Measurements from ENCODE around the gene RTP2. TPM values are rescaled to one million over a fixed set of nuclear protein-coding genes. Genes with fewer than 3 reads are reported as not detected.

The RTP2 gene
- total RNA-seq, 1 donor from 2014 or later, result not detected

DNA sequence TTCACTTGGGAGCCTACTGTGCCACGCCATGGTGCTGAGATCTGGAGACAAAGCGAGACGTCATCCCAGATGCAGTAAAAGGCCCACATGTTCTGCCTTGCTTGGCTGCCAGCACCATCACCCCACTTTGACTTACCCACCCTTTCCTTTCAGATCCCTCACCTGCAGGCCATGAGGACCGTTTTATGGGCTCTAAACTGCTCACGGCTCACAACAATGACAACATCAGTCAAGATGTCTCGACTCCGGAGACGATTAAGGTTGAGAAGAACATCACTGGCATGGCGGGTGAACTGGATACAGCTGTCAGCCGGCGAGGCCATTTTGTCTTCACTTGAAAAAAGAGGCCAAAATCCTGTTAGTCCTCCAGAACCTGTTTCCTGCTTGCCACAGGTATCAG, 31.0 kb upstream of the RTP2 start:
- intact Hi-C loops (cut with micrococcal nuclease), result loop anchor here (10.0 kb wide), 1 partner anchor 1401 kb away; no protein-coding TSS in a partner anchor
- no peak for DNase-seq
- Histone ChIP-seq H3K27me3 (ENCODE audit: low read depth) (no peaks in the 10 kb centered on the region), H3K9me3 (replicated peaks) (no peaks in the 10 kb centered on the region), H3K4me1 (peaks cover 81% of the 10 kb centered on the region), H3K36me3 (peaks cover 63% of the 10 kb centered on the region), H3K27ac (replicated peaks) (no peak overlapping the region), H3K4me3 (no peak overlapping the region)
- TF ChIP-seq, protein P1, sequence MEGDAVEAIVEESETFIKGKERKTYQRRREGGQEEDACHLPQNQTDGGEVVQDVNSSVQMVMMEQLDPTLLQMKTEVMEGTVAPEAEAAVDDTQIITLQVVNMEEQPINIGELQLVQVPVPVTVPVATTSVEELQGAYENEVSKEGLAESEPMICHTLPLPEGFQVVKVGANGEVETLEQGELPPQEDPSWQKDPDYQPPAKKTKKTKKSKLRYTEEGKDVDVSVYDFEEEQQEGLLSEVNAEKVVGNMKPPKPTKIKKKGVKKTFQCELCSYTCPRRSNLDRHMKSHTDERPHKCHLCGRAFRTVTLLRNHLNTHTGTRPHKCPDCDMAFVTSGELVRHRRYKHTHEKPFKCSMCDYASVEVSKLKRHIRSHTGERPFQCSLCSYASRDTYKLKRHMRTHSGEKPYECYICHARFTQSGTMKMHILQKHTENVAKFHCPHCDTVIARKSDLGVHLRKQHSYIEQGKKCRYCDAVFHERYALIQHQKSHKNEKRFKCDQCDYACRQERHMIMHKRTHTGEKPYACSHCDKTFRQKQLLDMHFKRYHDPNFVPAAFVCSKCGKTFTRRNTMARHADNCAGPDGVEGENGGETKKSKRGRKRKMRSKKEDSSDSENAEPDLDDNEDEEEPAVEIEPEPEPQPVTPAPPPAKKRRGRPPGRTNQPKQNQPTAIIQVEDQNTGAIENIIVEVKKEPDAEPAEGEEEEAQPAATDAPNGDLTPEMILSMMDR (IDR thresholded peaks at IDR 0.05; ENCODE audit: borderline replicate concordance), result no peak

DNA sequence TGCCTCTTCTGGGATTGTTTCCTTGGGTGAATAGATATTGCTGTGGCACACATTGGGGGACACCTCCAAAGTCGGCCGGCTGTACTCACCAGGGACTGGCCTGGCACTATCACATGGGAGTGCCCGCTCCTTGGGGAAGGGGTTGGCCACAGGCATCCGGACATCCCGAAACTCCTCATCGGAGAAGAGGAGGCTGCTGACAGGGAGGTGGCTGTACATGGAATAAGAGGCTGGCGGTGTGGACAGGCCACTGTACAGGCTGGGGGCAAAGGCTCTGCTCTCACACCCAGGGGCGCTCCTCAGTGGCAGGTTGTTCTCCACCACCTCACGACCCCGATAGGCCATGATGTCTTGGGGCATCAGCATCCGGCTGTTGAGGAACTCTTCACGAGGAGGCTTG, 27.2 kb upstream of the RTP2 start:
- H3K36me3 ChIP-seq, result peaks cover 100% of the 10 kb centered on the region
- no peak for DNase-seq
- H3K27me3 ChIP-seq (ENCODE audit: low read depth), result no peaks in the 10 kb centered on the region
- H3K4me3 ChIP-seq, result no peak overlapping the region
- H3K9me3 ChIP-seq (replicated peaks), result no peaks in the 10 kb centered on the region
- H3K27ac ChIP-seq (replicated peaks), result peak overlapping the region; percentile 10
- H3K4me1 ChIP-seq, result peaks cover 55% of the 10 kb centered on the region
- TF ChIP-seq, protein P1 (IDR thresholded peaks at IDR 0.05; ENCODE audit: borderline replicate concordance), result no peak
- intact Hi-C loops (cut with micrococcal nuclease), result no loop called here

DNA sequence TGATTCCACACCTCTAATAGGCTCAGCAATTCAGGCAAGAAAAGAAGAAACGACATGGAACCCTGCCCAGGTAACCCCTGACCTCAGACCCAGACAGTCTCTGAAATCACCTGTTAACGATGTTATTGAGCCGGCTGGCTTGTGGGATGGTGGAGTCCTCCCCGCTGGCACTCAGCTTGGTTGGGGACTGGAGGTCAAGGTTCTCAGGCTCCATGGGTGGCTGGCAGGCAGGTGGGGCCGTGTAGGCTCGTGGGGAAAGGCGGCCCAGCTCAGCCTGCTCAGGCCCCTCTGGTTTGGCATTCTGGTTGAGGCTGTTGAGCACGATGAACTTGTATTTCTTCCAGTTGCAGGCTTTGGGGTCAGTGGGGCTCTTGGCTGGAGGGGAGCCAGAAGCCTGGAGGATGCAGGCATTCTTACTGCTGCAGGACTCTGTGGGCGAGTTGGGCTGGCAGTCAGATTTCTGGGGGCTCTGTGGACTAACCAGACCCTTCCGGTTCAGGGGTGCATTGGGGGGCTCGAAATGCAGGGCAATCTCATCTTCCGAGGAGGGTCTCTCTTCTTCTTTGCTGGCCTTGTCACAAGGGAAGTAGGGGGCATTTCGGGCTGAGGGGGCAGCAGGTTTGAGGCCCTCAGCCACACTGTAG, 26.7 kb upstream of the RTP2 start:
- peaks cover 100% of the 10 kb centered on the region for H3K36me3 ChIP-seq
- TF ChIP-seq, protein P1 (IDR thresholded peaks at IDR 0.05; ENCODE audit: borderline replicate concordance), result no peak
- no peak for DNase-seq
- no peaks in the 10 kb centered on the region for H3K9me3 ChIP-seq (replicated peaks)
- no peak overlapping the region for H3K4me3 ChIP-seq
- peaks cover 51% of the 10 kb centered on the region for H3K4me1 ChIP-seq
- no peaks in the 10 kb centered on the region for H3K27me3 ChIP-seq (ENCODE audit: low read depth)
- intact Hi-C loops (cut with micrococcal nuclease), result no loop called here
- peak overlapping the region; percentile 10 for H3K27ac ChIP-seq (replicated peaks)

DNA sequence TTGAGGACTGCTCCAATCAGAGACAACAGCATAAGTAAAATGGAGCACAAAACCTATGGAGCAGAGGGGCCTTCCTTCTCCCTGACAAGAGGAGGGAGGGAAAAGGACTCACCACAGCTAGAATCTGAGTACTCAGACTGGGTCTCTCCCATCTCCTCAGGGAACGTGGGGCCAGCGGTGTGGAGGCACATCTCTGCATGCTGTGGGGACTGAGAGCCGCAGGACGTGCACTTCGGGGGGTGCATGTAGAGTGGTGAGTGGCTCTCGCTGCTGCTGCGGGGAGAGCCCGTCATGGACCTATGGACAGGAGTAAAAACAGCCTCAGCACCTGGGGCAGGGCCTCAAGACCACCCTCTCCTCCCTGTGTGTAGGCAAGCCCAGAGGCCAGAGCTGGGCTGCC, 25.9 kb upstream of the RTP2 start:
- DNase-seq, result no peak
- peaks cover 42% of the 10 kb centered on the region for H3K4me1 ChIP-seq
- H3K36me3 ChIP-seq, result peaks cover 100% of the 10 kb centered on the region
- H3K4me3 ChIP-seq, result no peak overlapping the region
- TF ChIP-seq, protein P1 (IDR thresholded peaks at IDR 0.05; ENCODE audit: borderline replicate concordance), result no peak
- no peak overlapping the region for H3K27ac ChIP-seq (replicated peaks)
- H3K27me3 ChIP-seq (ENCODE audit: low read depth), result no peaks in the 10 kb centered on the region
- no peaks in the 10 kb centered on the region for H3K9me3 ChIP-seq (replicated peaks)
- intact Hi-C loops (cut with micrococcal nuclease), result no loop called here

DNA sequence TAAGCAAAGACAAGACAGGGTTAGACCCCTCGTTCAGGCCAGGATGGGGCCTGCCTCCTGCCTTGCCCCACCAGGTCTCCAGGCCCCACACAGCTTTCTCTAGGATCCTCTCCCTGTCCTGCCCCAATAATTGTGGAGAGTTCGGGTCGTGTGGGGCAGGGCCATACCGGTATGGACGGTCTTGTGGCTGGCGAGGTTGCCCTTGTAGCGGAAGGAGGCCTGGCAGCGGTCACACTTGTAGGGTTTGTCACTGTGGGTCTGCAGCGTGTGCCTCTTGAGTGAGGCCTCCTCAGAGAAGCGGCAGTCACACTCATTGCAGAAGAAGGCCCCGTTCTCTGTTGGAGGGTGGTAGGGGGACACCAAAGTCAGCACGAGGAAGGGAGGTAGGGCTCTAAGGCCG, 24.2 kb upstream of the RTP2 start:
- no peaks in the 10 kb centered on the region for H3K9me3 ChIP-seq (replicated peaks)
- peaks cover 26% of the 10 kb centered on the region for H3K4me1 ChIP-seq
- H3K4me3 ChIP-seq, result no peak overlapping the region
- intact Hi-C loops (cut with micrococcal nuclease), result no loop called here
- TF ChIP-seq, protein P1 (IDR thresholded peaks at IDR 0.05; ENCODE audit: borderline replicate concordance), result no peak
- no peaks in the 10 kb centered on the region for H3K27me3 ChIP-seq (ENCODE audit: low read depth)
- H3K36me3 ChIP-seq, result peaks cover 100% of the 10 kb centered on the region
- H3K27ac ChIP-seq (replicated peaks), result no peak overlapping the region
- no peak for DNase-seq
